H4 (cell line): ENCODE measurements around the gene MRPL36. TPM values are rescaled to one million over a fixed set of nuclear protein-coding genes. Genes with fewer than 3 reads are reported as not detected.

ENCODE experiments used
- DNase-seq: peaks from one replicate; pipeline ENCODE4 v3.0.0-alpha.2; 2015; ENCODE audit warnings: low spot score
- total RNA-seq: library from RNA; depleted of rRNA; stranded (reverse); fragments of >200 nt; shearing (Covaris generic); gene quantifications from 2 replicates; pipeline ENCODE4 v1.2.3, GENCODE V29; 2014

MRPL36 gene
- total RNA-seq, 1 experiment from 2014 or later, result 95.5 TPM

- DNase-seq, result no peak
Observed at GRCh38 chr5:1781726-1782384, 17.8 kb downstream of the MRPL36 start.

GRCh38 chr5:1781107-1781506, 18.5 kb downstream of the MRPL36 start:
- no peak for DNase-seq

DNA sequence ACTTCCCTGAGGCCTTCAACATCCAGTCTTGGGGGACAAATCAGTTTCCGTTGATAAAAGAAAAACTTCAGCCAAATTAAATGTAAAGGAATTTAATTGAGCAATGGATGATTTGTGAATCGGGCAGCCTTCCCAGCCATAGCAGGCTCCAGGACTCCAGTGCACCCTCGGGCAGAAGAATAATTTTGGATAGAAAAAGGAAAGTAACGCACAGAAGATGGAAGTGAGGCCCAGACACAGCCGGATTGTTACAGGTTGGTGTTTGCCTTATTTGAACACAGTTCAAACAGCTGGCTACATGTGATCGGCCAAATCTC, 19.1 kb downstream of the MRPL36 start:
- no peak for DNase-seq

GRCh38 chr5:1779782-1780613, 19.6 kb downstream of the MRPL36 start:
- DNase-seq, result no peak

DNA sequence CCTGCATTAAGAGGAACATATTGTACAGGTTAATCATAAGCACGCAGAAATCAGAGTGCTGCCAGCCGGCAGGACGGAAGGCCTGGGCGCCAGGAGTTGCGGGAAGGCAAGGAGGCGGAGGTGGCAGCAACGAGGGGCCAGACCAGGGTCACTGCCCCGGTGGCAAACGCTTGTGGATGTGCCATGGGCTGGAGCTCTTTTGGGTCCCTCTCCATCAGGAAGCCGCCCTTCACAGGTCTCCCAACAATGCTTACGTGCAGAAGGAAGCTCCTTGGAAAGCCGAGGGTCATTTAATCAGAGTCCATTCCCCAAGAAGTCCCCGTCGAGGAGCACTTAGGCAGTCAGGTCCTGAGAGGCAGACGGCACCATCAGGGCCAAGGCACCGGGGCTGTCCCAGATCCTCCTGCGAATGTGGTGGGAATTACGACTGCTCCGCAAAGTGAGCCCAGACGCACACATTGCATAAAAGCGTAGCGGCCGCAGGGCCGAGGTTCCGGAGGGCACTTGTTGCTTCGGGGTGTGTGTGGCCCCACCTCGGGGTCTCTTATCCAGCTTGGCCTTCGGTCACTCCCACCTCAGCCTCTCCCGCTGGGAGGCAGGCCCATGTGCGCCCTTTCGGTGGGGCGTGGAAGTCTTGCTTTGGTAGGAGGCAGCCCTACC, 20.5 kb downstream of the MRPL36 start:
- no peak for DNase-seq

DNA sequence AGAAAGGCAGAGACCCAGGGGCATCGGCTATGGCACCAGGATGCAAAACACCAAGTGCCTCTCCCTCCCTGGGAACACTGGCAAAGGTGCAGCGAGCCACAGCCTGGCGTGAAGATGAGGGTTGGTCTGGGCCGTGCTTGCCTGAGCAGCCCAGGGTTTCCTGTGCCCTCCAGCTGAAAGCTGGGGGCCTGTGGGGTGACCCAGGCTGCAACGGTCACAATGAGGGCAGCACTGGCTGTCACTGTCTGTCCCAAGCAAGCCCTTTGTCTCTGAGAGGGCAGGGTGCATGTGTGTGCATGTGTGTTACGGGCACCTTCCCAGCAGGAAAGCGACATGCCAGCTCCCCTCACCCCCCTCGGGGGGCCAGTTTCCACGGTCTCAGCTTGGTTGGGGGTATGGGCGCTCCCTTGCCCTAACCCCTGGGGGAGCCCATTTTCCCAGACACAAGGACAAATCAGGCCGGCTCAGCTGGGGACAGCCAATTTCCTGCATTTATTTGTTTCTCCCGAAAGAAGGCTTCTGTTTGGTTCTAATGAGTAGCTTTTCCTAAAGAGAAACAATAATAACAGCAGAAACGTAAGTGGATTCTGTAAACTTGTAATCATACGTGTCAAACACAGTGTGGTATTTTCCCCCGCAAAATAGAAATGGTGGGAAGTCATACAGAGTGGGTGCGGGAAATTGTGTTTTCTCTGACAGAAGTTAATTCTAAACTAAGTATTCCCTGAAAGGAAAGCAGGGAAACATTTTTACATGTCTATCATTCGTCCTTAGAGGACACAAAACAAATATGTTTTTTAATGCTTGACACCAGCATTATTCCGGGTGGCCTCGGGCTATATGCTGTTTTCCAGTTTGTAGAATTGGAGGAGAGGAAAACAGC, 21.3 kb downstream of the MRPL36 start:
- DNase-seq, result no peak

- no peak for DNase-seq
Observed at GRCh38 chr5:1777281-1778137, 22.1 kb downstream of the MRPL36 start.

GRCh38 chr5:1776831-1777230, 22.8 kb downstream of the MRPL36 start:
- no peak for DNase-seq

- peak; percentile 43 for DNase-seq
Observed at GRCh38 chr5:1772634-1773033, 27.0 kb downstream of the MRPL36 start.

GRCh38 chr5:1771149-1772065, 28.2 kb downstream of the MRPL36 start:
- no peak for DNase-seq

- DNase-seq, result no peak
Observed at GRCh38 chr5:1770443-1770802, 29.2 kb downstream of the MRPL36 start.

DNA sequence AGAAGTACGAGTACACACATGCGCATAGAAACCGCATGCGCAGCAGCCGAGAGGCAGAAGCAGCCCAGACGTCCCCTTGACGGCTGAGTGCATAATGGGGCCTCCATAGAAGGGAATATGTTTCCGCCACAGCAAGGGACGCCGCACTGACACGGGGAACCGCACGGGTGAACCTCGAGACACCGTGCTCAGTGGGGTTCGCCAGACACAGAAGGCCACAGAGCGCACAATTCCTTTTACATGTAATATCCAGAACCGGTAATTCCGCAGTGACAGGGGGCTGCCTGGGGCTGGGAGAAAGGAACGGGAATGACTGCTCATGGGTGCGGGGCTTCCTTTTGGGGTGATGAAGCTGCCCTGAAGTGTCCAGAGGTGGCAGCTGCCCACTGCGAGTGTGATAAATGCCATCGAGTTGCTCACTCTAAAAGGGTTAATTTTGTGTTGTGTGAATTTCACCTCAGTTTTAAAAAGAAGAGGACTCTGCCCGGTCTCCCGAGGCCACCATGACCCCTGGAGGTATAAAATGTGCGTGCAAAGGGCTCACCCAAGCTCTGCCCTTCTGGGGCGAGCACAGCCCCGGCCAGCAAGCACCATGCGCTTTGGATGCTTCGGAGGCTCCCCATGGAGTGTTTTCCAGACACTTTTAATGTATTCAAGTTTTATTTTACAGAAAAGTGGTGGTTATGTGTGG, 29.7 kb downstream of the MRPL36 start:
- DNase-seq, result no peak

GRCh38 chr5:1769017-1769640, 30.5 kb downstream of the MRPL36 start:
- DNase-seq, result no peak

DNA sequence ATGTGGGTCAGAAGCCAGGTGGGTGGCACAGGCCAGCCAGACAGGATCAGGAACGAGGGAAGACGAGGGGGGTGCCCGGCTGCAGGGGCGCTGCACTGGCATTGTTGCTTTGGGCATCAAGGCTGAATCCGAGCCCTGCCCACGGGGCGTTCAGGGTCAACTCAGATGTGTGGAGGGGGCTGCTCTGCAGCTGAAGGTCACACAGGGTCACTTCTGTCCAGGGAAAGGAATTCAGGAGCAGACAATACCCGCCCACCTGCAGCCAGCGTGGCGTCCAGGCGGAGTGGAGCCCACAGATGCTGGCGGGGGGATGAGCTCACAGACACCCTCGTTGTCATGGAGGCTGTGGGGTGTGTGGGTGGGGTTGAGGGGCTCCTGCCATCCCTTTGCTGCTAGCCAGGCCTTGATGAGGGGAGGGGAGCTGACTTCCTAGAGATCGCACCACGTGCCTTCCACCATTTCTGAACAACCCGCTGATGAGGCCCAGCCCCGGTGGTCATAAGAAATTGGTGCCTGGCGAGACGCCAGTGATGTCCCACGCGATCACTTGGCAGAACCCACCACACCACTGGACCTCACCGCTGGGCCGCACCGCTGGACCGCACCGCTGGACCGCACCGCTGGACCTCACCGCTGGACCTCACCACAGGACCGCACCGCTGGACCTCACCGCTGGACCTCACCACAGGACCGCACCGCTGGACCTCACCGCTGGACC, 31.2 kb downstream of the MRPL36 start:
- no peak for DNase-seq

DNA sequence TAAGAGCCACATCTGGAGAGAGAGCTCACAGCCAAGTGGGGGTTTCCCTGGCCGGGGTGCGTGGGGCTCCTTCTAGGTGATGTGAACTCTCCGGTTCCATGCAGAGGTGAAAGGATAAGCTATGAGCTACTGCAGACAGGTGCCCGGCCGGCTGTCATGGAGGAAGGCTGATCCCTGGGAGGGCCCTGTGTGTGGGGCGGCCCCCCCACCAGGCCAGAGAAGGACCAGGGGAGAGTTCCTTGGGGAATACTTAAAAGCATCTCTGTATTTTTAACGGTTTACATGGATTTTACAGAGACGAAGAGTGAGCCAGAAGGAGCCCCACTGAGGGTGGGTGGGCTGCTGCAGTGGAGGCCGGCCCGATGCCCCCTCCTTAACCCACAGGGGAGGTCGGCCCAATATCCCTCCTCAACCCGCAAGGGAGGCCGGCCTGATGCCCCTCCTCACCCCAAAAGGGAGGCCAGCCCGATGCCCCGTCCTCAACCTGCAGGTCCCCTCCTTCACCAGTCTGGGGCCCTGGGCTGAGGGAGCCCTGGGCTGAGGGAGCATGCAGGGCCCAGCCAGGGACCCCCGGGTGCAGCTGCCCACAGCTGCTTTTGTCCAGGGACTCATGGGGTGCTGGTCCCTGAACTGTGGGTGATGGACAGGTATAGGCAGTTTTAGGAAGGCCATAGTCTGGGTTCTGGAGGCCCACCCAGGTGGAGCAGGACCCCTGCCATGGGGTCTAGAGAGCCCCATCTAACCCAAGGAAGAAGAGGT, 31.9 kb downstream of the MRPL36 start:
- DNase-seq, result no peak

DNA sequence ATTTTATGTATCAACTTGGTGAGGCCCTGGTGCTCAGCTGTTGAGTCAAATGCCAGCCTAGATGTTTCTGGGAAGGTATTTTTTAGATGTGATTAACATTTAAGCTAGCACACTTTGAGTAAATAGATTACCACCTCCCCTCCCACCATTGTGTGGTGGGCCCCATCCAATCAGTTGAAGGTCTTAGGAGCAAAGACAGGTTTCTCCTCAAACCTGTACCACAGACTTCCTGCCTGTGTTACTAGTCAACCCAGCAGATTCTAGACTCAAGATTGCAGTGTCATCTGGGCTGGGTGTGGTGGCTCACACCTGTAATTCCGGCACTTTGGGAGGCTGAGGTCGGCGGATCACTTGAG, 33.8 kb downstream of the MRPL36 start:
- no peak for DNase-seq

DNA sequence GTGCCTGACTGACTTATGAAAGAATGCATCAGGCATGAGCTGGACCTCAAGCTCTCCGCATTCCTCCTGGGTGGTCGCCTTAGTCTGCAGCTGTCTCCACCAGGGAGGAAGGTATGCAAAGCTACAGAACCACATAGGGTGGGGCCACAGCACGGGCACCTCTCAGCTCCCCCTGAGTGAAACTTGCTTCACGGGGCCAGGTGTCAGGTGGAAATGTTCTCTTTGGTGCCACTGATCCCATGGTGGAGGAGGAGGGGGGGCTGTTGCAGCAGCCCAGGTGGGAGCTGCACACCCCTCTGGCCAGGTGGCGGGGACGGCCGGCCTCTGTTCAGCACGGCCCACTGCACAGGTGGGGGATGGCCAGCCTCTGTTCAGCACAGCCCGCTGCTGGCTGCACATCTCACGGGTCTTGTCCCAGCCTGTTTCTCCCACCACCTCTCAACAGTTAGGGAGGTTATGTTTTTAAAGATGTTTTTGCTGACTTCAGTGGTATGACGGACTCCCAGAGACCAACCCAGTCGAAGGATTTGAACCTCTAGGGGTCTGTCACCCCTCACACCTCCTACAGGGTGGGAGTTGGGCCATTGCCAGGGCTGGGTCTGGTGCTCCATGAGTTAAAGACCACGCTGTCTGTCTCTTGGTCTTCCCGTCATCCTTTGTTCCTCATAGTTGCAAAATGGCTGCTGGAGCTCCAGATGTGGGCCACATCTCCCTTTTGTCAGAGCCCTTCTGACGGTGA, 34.3 kb downstream of the MRPL36 start:
- DNase-seq, result no peak
